Measurements from ENCODE around the gene GBX1. TPM values are rescaled to one million over a fixed set of nuclear protein-coding genes. Genes with fewer than 3 reads are reported as not detected.

GBX1 gene
- total RNA-seq, 1 experiment from 2014 or later = not detected

- Histone ChIP-seq H4K20me1 (ENCODE audit: control insufficient read depth, insufficient read depth, insufficient read length) (no peaks in the 10 kb centered on the region), H3K27ac (ENCODE audit: insufficient read length, low read depth, low read length) (no peak overlapping the region), H3K79me1 (ENCODE audit: insufficient read depth, low read depth, low read length, poor library complexity, severe bottlenecking) (no peaks in the 10 kb centered on the region), H2AFZ (ENCODE audit: low read length) (no peak overlapping the region), H3K56ac (ENCODE audit: insufficient read length, low read depth, low read length) (no peak overlapping the region), H3T11ph (ENCODE audit: low read length) (no peak overlapping the region), H3K23ac (ENCODE audit: insufficient read length, low read depth, low read length) (no peak overlapping the region), H3K27me3 (ENCODE audit: insufficient read depth, low read length) (no peaks in the 10 kb centered on the region), H3K4me1 (ENCODE audit: insufficient read depth, low read length) (peaks cover 5% of the 10 kb centered on the region; the same call in 1 of the 2 replicates), H2BK120ac (ENCODE audit: low read depth, low read length, poor library complexity, severe bottlenecking) (no peak overlapping the region), H3K9ac (ENCODE audit: extremely low read depth, insufficient read length, low read length) (no peak overlapping the region), H2BK15ac (ENCODE audit: low read depth, low read length) (no peak overlapping the region), H4K5ac (ENCODE audit: insufficient read length, low read depth, low read length) (no peak overlapping the region), H4K91ac (ENCODE audit: insufficient read length, low read depth, low read length) (no peak overlapping the region), H2BK12ac (ENCODE audit: insufficient read length, low read depth, low read length) (no peak overlapping the region), H2BK5ac (ENCODE audit: insufficient read length, low read length) (no peak overlapping the region), H3K14ac (ENCODE audit: insufficient read depth, low read length) (no peak overlapping the region), H3K4ac (ENCODE audit: low read depth, low read length) (no peak overlapping the region), H4K8ac (replicated peaks; ENCODE audit: insufficient read length, low read depth, low read length) (no peak overlapping the region), H2AK5ac (ENCODE audit: insufficient read length, low read length) (no peak overlapping the region), H2BK20ac (ENCODE audit: low read depth, low read length, poor library complexity, severe bottlenecking) (no peak overlapping the region), H3K79me2 (ENCODE audit: insufficient read depth, low read length) (no peaks in the 10 kb centered on the region), H3K9me3 (ENCODE audit: control insufficient read depth, low read depth, low read length) (no peaks in the 10 kb centered on the region), H3K18ac (ENCODE audit: insufficient read length, low read depth, low read length) (no peak overlapping the region), H3K4me2 (ENCODE audit: insufficient read depth, insufficient read length, low read length) (no peak overlapping the region), H3K23me2 (ENCODE audit: insufficient read length, low read depth, low read length, poor library complexity, severe bottlenecking) (no peaks in the 10 kb centered on the region)
- Mint-ChIP-seq H3K27me3 (ENCODE audit: low read depth) (peaks cover 2% of the 10 kb centered on the region; the same call in 1 of the 2 replicates), H3K36me3 (ENCODE audit: insufficient read depth in 1 of 3, low read depth in 3 of 3) (peaks cover 31 to 61% (median 44%) of the 10 kb centered on the region in 3 experiments; a peak in 6 of 7 replicates), H3K27ac (no peak overlapping the region), H3K9me3 (no peaks in the 10 kb centered on the region), H3K4me3 (no peak overlapping the region), H3K4me1 (peaks cover 13 to 16% of the 10 kb centered on the region in 2 experiments)
- DNase-seq = no peak
- no peak for TF ChIP-seq CTCF (conservative IDR thresholded peaks at IDR 0.05)
- WGBS (ENCODE audit: extremely low coverage, insufficient read length, low lambda C conversion rate) = no CpG with 5 or more reads among the region's 5 CpGs
These were observed 45.1 kb upstream of the GBX1 start for GRCh38 chr7:151212626-151213025.
